ENCODE measurements around the gene GCNT1.

DNA sequence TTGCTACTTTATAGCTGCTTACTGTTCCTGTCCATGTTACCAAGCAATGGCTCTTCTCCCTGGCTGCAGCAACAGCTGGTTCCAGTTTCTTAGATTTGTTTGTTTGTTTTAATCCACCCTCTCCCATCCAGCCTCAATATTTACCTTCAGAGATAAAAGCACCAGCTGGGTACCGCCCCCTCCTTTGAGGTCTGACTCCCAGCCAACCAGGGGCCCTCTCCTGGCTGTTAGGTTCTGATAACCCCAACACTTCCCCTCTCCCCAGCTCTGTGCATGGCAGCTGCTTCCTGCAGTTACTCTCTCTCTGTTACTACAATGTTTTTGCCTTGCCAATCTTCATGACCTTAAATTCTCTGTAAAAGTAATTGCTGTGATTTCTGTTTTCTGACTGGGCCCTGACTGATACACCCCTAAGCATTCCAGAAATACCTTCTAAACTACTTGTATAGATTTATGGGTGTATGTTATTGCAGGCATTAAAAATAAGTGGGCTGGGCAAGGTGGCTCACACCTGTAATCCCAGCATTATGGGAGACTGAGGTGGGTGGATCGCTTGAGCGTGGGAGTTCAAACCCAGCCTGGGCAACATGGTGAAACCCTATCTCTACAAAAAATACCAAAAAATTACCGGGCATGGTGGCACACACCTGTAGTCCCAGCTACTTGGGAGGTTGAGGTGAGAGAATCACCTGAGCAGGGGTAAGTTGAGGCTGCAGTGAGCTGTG, 2.6 kb upstream of the GCNT1 start:
- TF ChIP-seq, protein P1, sequence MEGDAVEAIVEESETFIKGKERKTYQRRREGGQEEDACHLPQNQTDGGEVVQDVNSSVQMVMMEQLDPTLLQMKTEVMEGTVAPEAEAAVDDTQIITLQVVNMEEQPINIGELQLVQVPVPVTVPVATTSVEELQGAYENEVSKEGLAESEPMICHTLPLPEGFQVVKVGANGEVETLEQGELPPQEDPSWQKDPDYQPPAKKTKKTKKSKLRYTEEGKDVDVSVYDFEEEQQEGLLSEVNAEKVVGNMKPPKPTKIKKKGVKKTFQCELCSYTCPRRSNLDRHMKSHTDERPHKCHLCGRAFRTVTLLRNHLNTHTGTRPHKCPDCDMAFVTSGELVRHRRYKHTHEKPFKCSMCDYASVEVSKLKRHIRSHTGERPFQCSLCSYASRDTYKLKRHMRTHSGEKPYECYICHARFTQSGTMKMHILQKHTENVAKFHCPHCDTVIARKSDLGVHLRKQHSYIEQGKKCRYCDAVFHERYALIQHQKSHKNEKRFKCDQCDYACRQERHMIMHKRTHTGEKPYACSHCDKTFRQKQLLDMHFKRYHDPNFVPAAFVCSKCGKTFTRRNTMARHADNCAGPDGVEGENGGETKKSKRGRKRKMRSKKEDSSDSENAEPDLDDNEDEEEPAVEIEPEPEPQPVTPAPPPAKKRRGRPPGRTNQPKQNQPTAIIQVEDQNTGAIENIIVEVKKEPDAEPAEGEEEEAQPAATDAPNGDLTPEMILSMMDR (IDR thresholded peaks at IDR 0.05; ENCODE audit: low read depth, low read length): no peak
- no peak for TF ChIP-seq EZH2phosphoT487 (IDR thresholded peaks at IDR 0.05; ENCODE audit: low read depth)

All from OCI-LY3 (cell line).